ENCODE measurements around the gene ACACB. TPM values are rescaled to one million over a fixed set of nuclear protein-coding genes. Genes with fewer than 3 reads are reported as not detected.

Gene ACACB
- total RNA-seq, 1 experiment from 2014 or later: 20.0 TPM

- ATAC-seq (no peak), DNase-seq (ENCODE audit: low spot score) (no peak)
- POLR2A ChIA-PET: no interaction called here
- TF ChIP-seq FOXJ3 (CRISPR knock-in tag; IDR thresholded peaks at IDR 0.05; ENCODE audit: borderline replicate concordance): no peak
- TF ChIP-seq GTF2I (CRISPR knock-in tag; conservative IDR thresholded peaks at IDR 0.05): no peak
- no peak for TF ChIP-seq NR1H2 (CRISPR knock-in tag; IDR thresholded peaks at IDR 0.05)
- TF ChIP-seq IRF1 (CRISPR knock-in tag; IDR thresholded peaks at IDR 0.05): no peak
- no peak for TF ChIP-seq FOXP1 (CRISPR knock-in tag; IDR thresholded peaks at IDR 0.05; ENCODE audit: borderline replicate concordance)
- no peak for TF ChIP-seq ZNF416 (CRISPR knock-in tag; IDR thresholded peaks at IDR 0.05)
- Mint-ChIP-seq H3K27me3 (ENCODE audit: low read depth) (peaks cover 19% of the 10 kb centered on the region), H3K4me3 (no peak overlapping the region), H3K9me3 (no peaks in the 10 kb centered on the region), H3K4me1 (peaks cover 13% of the 10 kb centered on the region), H3K36me3 (no peaks in the 10 kb centered on the region), H3K27ac (no peak overlapping the region)
- CTCF ChIA-PET: interaction anchor here (0.7 to 1.2 kb wide), 3 partner anchors 40 to 91 kb away, joined by 3 to 4 read pairs (median 3); no protein-coding TSS in a partner anchor
These were observed 186.4 kb downstream of the ACACB start for GRCh38 chr12:109302770-109303169.

- Mint-ChIP-seq H3K27ac (no peak overlapping the region), H3K9me3 (no peaks in the 10 kb centered on the region), H3K4me3 (no peak overlapping the region), H3K27me3 (ENCODE audit: low read depth) (peaks cover 37% of the 10 kb centered on the region), H3K36me3 (no peaks in the 10 kb centered on the region), H3K4me1 (peaks cover 13% of the 10 kb centered on the region)
- ChIA-PET CTCF (no interaction called here), POLR2A (no interaction called here)
- no peak for DNase-seq (ENCODE audit: low spot score)
- TF ChIP-seq ZNF232 (CRISPR knock-in tag; IDR thresholded peaks at IDR 0.05) (no peak), IRF1 (CRISPR knock-in tag; IDR thresholded peaks at IDR 0.05) (no peak), CDX4 (CRISPR knock-in tag; IDR thresholded peaks at IDR 0.05; ENCODE audit: borderline replicate concordance) (no peak), NR3C1 (CRISPR knock-in tag; conservative IDR thresholded peaks at IDR 0.05; ENCODE audit: low read depth) (no peak), GTF2I (CRISPR knock-in tag; conservative IDR thresholded peaks at IDR 0.05) (no peak), ETV6 (CRISPR knock-in tag; IDR thresholded peaks at IDR 0.05) (no peak)
- ATAC-seq: no peak
These were observed 188.1 kb downstream of the ACACB start for GRCh38 chr12:109304485-109304884.

GRCh38 chr12:109305547-109305946 is 189.2 kb downstream of the ACACB start:
- DNase-seq (ENCODE audit: low spot score) (no peak), ATAC-seq (no peak)
- Mint-ChIP-seq H3K4me1 (peaks cover 16% of the 10 kb centered on the region), H3K27ac (no peak overlapping the region), H3K36me3 (0 out of 2 replicates have a peak, but pooled peaks cover 1% of the 10 kb centered on the region), H3K27me3 (ENCODE audit: low read depth) (peaks cover 43% of the 10 kb centered on the region), H3K4me3 (no peak overlapping the region), H3K9me3 (no peaks in the 10 kb centered on the region)
- CTCF ChIA-PET: interaction anchor here (1.4 kb wide), 1 partner anchor 8 kb away, joined by 3 read pairs; no protein-coding TSS in a partner anchor
- POLR2A ChIA-PET: no interaction called here
- TF ChIP-seq TCF7 (CRISPR knock-in tag; IDR thresholded peaks at IDR 0.05; ENCODE audit: low read depth): no peak
- TF ChIP-seq ZNF232 (CRISPR knock-in tag; IDR thresholded peaks at IDR 0.05): no peak
- TF ChIP-seq RELA (CRISPR knock-in tag; IDR thresholded peaks at IDR 0.05; ENCODE audit: borderline replicate concordance): no peak
- no peak for TF ChIP-seq IRF1 (CRISPR knock-in tag; IDR thresholded peaks at IDR 0.05)
- TF ChIP-seq CREM (CRISPR knock-in tag; IDR thresholded peaks at IDR 0.05): no peak
- TF ChIP-seq HMGA2 (CRISPR knock-in tag; IDR thresholded peaks at IDR 0.05): no peak
- TF ChIP-seq CBFB (CRISPR knock-in tag; IDR thresholded peaks at IDR 0.05; ENCODE audit: low read depth): no peak
- no peak for TF ChIP-seq CREB1 (CRISPR knock-in tag; IDR thresholded peaks at IDR 0.05)
- no peak for TF ChIP-seq PREB (CRISPR knock-in tag; IDR thresholded peaks at IDR 0.05; ENCODE audit: borderline replicate concordance)
- no peak for TF ChIP-seq ESRRA (CRISPR knock-in tag; IDR thresholded peaks at IDR 0.05; ENCODE audit: borderline replicate concordance)
- TF ChIP-seq USF1 (CRISPR knock-in tag; IDR thresholded peaks at IDR 0.05): no peak
- TF ChIP-seq ZMAT4 (CRISPR knock-in tag; IDR thresholded peaks at IDR 0.05): no peak
- no peak for TF ChIP-seq ZNF263 (CRISPR knock-in tag; IDR thresholded peaks at IDR 0.05; ENCODE audit: low read depth)
